ENCODE results near the gene C19orf47.

GRCh38 chr19:40381321-40381720, 33.1 kb upstream of the C19orf47 start:
- TF ChIP-seq CTCF (IDR thresholded peaks at IDR 0.05) (no peak), POLR2A (IDR thresholded peaks at IDR 0.05) (no peak)
